Panc1 (cell line): ENCODE measurements around the gene KIAA2012. TPM values are rescaled to one million over a fixed set of nuclear protein-coding genes. Genes with fewer than 3 reads are reported as not detected.
A peak's percentile ranks its signal among the peaks of the same experiment; 100 is the strongest.

Source experiments
- ATAC-seq: fragments of 200-7000 bp; cut with Tn5 transposase; 2 replicates; pipeline ENCODE4 v1.9.1; 2020; ENCODE audit warnings: mild to moderate bottlenecking, moderate library complexity
- BruUV-seq: library from RNA; stranded (reverse); fragments of 400-500 nt; replicated peaks from 2 replicates; lab custom pipeline; 2021; lab: Mats Ljungman, UMichigan
- CTCF ChIA-PET: fragments of 300-600 bp; sonication (Branson Sonifier 250); formaldehyde crosslinking; loops from one replicate; lab custom pipeline; 2022; ENCODE audit warnings: antibody characterized with exemption; lab: Charles Lee
- POLR2A ChIA-PET: fragments of 300-600 bp; sonication (Branson Sonifier 250); formaldehyde crosslinking; loops from one replicate; lab custom pipeline; 2022; ENCODE audit warnings: antibody characterized with exemption; lab: Charles Lee
- DNase-seq: peaks from one replicate; pipeline ENCODE4 v3.0.0-alpha.2; 2010; ENCODE audit warnings: low read depth, low spot score
- H3K27ac ChIP-seq: 2 replicates; pipeline ENCODE4 v1.5.1; 2011; ENCODE audit warnings: mild to moderate bottlenecking, low read length, inconsistent platforms
- H3K27me3 ChIP-seq: fragments of 200-500 bp; sonication (Bioruptor generic); 2 replicates; pipeline ENCODE4 v1.6.0; 2014; ENCODE audit warnings: low read length, inconsistent platforms; ENCODE audit not compliant: control insufficient read depth, insufficient read depth
- H3K36me3 ChIP-seq: fragments of 200-500 bp; sonication (Bioruptor generic); 2 replicates; pipeline ENCODE4 v1.5.1; 2014; ENCODE audit warnings: inconsistent platforms, mild to moderate bottlenecking, low read length, moderate library complexity; ENCODE audit not compliant: control insufficient read depth, insufficient read depth
- H3K4me1 ChIP-seq: 2 replicates; pipeline ENCODE4 v1.5.1; 2011; ENCODE audit warnings: inconsistent platforms, mild to moderate bottlenecking, low read length, moderate library complexity; ENCODE audit not compliant: control insufficient read depth, insufficient read depth
- H3K4me3 ChIP-seq, 2 experiments: 2 replicates each; pipeline ENCODE4 v1.5.1; 2011 to 2012; ENCODE audit warnings: low read depth in 2 of 2, low read length in 2 of 2, mild to moderate bottlenecking in 2 of 2, inconsistent platforms in 1 of 2, moderate library complexity in 1 of 2
- H3K9me3 ChIP-seq: fragments of 200-500 bp; sonication (Bioruptor generic); 2 replicates; pipeline ENCODE4 v1.5.1; 2014; ENCODE audit warnings: low read depth, mild to moderate bottlenecking, inconsistent platforms, low read length, moderate library complexity; ENCODE audit not compliant: control insufficient read depth, insufficient read depth
- POLR2AphosphoS5 ChIP-seq: IDR thresholded peaks from 2 replicates; pipeline ENCODE4 v1.6.1; 2012; ENCODE audit warnings: mild to moderate bottlenecking, low read depth, low read length, moderate library complexity
- REST ChIP-seq, 2 experiments: IDR thresholded peaks; 2 replicates each; pipeline ENCODE4 v1.6.1; 2011 to 2012; ENCODE audit warnings: low read depth in 2 of 2, control low read depth in 1 of 2, low read length in 1 of 2, mild to moderate bottlenecking in 1 of 2, moderate library complexity in 1 of 2; ENCODE audit not compliant: insufficient read depth in 1 of 2
- SIN3A ChIP-seq: IDR thresholded peaks from 2 replicates; pipeline ENCODE4 v1.6.1; 2012; ENCODE audit warnings: low read depth, mild to moderate bottlenecking, low read length, moderate library complexity, borderline replicate concordance; ENCODE audit not compliant: insufficient read depth
- TCF7L2 ChIP-seq: IDR thresholded peaks from 2 replicates; pipeline ENCODE4 v1.6.1; 2011; ENCODE audit warnings: mild to moderate bottlenecking, low read depth, low read length, inconsistent platforms
- in situ Hi-C: cut with HindIII; loops from 2 replicates; pipeline ENCODE4 v1.10.0; 2016; ENCODE audit warnings: low sequenced_read_pairs, low pct_unique_long_range_greater_than_20kb
- intact Hi-C: fragments of 100-400 bp; cut with micrococcal nuclease; formaldehyde crosslinking; loops from one replicate; pipeline ENCODE4 v1.10.0; 2022; ENCODE audit not compliant: unreplicated experiment
- total RNA-seq: library from RNA; stranded (reverse); gene quantifications from one replicate; pipeline ENCODE4 v1.2.1, GENCODE V29; 2021; ENCODE audit not compliant: unreplicated experiment
- TF ChIP-seq, protein P1 (sequence below): fragments of 450-650 bp; IDR thresholded peaks from 2 replicates; pipeline ENCODE4 v1.5.1; 2017; ENCODE audit warnings: mild to moderate bottlenecking

The KIAA2012 gene
- total RNA-seq, 1 experiment from 2014 or later: not detected

DNA sequence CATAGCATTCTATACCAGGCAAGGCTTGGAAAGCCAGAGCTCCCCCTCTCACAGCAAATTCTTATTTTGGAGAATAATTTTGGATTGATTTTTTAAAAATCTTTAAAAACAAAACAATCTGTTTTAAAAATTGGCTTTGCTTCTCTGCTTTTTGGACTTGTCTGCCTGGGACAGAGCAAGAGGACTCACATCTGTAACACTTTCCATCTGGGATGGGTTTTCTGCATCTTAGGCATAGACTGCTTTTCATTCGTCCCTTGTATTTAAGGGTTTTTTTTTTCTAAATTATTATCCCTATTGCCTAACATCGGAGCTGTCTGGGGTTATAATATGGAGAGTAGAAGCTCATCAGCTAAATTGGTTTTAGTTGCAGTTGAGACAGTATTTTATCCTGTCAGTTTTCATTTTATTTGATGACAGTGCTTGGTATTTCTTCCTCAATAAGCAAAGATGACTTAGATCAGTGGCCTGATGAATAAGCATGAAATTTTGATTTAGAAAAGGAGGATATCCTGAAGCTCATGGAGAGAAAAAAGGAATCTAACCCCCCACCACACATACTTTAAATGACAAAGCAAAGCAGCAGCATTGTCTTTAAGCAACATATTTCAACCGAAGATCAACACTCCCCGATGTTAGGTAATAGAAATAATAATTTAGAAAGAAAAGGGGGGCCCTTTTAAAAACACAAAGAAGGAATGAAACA is 41.7 kb upstream of the KIAA2012 start:
- Histone ChIP-seq H3K27ac (no peak overlapping the region), H3K4me3 (no peak overlapping the region), H3K27me3 (no peaks in the 10 kb centered on the region), H3K36me3 (no peaks in the 10 kb centered on the region; the same call in 1 of the 2 replicates), H3K4me1 (0 out of 2 replicates have a peak, but pooled peaks cover 3% of the 10 kb centered on the region), H3K9me3 (no peaks in the 10 kb centered on the region)
- no peak for TF ChIP-seq POLR2AphosphoS5
- TF ChIP-seq, protein P1, sequence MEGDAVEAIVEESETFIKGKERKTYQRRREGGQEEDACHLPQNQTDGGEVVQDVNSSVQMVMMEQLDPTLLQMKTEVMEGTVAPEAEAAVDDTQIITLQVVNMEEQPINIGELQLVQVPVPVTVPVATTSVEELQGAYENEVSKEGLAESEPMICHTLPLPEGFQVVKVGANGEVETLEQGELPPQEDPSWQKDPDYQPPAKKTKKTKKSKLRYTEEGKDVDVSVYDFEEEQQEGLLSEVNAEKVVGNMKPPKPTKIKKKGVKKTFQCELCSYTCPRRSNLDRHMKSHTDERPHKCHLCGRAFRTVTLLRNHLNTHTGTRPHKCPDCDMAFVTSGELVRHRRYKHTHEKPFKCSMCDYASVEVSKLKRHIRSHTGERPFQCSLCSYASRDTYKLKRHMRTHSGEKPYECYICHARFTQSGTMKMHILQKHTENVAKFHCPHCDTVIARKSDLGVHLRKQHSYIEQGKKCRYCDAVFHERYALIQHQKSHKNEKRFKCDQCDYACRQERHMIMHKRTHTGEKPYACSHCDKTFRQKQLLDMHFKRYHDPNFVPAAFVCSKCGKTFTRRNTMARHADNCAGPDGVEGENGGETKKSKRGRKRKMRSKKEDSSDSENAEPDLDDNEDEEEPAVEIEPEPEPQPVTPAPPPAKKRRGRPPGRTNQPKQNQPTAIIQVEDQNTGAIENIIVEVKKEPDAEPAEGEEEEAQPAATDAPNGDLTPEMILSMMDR: no peak
- TF ChIP-seq TCF7L2: no peak
- TF ChIP-seq REST (IDR thresholded peaks at IDR 0.05; ENCODE audit: insufficient read depth in 1 of 2, low read depth in 2 of 2, low read length in 1 of 2): no peak
- no peak for TF ChIP-seq SIN3A
- no TSS peak for BruUV-seq
- DNase-seq: no peak
- POLR2A ChIA-PET: no interaction called here
- ATAC-seq: no peak
- in situ Hi-C loops: no loop called here
- intact Hi-C loops: loop anchor here (10.0 kb wide), 2 partner anchors 167 to 237 kb away; no protein-coding TSS in a partner anchor
- CTCF ChIA-PET: no interaction called here

- Histone ChIP-seq H3K36me3 (no peaks in the 10 kb centered on the region; the same call in 1 of the 2 replicates), H3K4me1 (peaks cover 13% of the 10 kb centered on the region; the same call in 1 of the 2 replicates), H3K4me3 (peak overlapping the region; percentile 67 to 92), H3K27me3 (no peaks in the 10 kb centered on the region), H3K9me3 (no peaks in the 10 kb centered on the region), H3K27ac (peak overlapping the region; percentile 87)
- ChIA-PET POLR2A (no interaction called here), CTCF (no interaction called here)
- ATAC-seq (peak; percentile 47), DNase-seq (no peak)
- TF ChIP-seq, protein P1: no peak
- TF ChIP-seq TCF7L2: 0 out of 2 replicates have a peak, but pooled peaks have one; percentile 24
- in situ Hi-C loops (no loop called here), intact Hi-C loops (loop anchor here (10.0 kb wide), 2 partner anchors 168 to 238 kb away; no protein-coding TSS in a partner anchor)
- BruUV-seq: TSS peak; percentile 89
These were observed 40.2 kb upstream of the KIAA2012 start for GRCh38 chr2:202032846-202033316.
